BLaER1 (cell line): ENCODE measurements around the gene PLEK.
"Not testable (repeated sequence)": the region's sequence is repeated elsewhere in the genome, so short reads cannot be mapped to it uniquely, and the experiment has no call there.

Experiments
- H3K27ac ChIP-seq: shearing (Covaris generic); formaldehyde crosslinking; 2 replicates; pipeline ENCODE4 v1.8.1; 2022
- H3K27me3 ChIP-seq: shearing (Covaris generic); formaldehyde crosslinking; 2 replicates; pipeline ENCODE4 v1.8.1; 2022
- H3K36me3 ChIP-seq: shearing (Covaris generic); formaldehyde crosslinking; 2 replicates; pipeline ENCODE4 v1.8.1; 2022
- H3K4me1 ChIP-seq: shearing (Covaris generic); formaldehyde crosslinking; 2 replicates; pipeline ENCODE4 v1.8.1; 2022
- H3K4me2 ChIP-seq: shearing (Covaris generic); formaldehyde crosslinking; 2 replicates; pipeline ENCODE4 v1.8.1; 2022
- H3K4me3 ChIP-seq: shearing (Covaris generic); formaldehyde crosslinking; 2 replicates; pipeline ENCODE4 v1.8.1; 2022
- H3K9ac ChIP-seq: shearing (Covaris generic); formaldehyde crosslinking; 2 replicates; pipeline ENCODE4 v1.8.1; 2022
- H3K9me3 ChIP-seq: shearing (Covaris generic); formaldehyde crosslinking; 2 replicates; pipeline ENCODE4 v1.8.1; 2022
- H4K20me1 ChIP-seq: shearing (Covaris generic); formaldehyde crosslinking; 2 replicates; pipeline ENCODE4 v1.8.1; 2022
- Cebpa-rat ChIP-seq: shearing (Covaris generic); IDR thresholded peaks from 2 replicates; pipeline ENCODE4 v1.8.1; 2022

PLEK gene

GRCh38 chr2:68368654-68369336 is 3.7 kb downstream of the PLEK start:
- Histone ChIP-seq H3K27ac (peak overlapping the region; percentile 84), H3K36me3 (peaks cover 23% of the 10 kb centered on the region; the same call in 1 of the 2 replicates), H3K4me2 (peak overlapping the region; percentile 87), H4K20me1 (no peaks in the 10 kb centered on the region), H3K9me3 (no peaks in the 10 kb centered on the region), H3K9ac (peak overlapping the region; percentile 56), H3K4me3 (no peak overlapping the region), H3K27me3 (no peaks in the 10 kb centered on the region), H3K4me1 (peaks cover 84% of the 10 kb centered on the region)
- no peak for TF ChIP-seq Cebpa-rat

DNA sequence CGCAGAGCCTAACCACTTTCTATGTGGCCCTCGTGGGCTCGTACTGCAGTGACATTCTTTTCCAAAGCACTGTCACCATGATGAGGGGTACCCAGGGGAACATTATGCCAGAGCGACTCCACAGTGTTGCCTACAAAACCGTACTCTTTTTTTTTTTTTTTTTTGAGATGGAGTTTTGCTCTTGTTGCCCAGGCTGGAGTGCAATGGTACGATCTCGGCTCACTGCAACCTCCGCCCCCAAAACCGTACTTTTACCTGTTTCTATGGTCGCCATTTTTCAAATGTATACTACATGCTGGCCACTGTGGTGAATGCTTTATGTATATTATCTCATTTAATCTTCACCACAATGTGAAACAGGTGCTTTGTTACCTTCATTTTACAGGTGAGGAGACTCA is 4.3 kb downstream of the PLEK start:
- no peak overlapping the region for H3K27ac ChIP-seq
- TF ChIP-seq Cebpa-rat: no peak
- peaks cover 23% of the 10 kb centered on the region; the same call in 1 of the 2 replicates for H3K36me3 ChIP-seq
- no peaks in the 10 kb centered on the region for H4K20me1 ChIP-seq
- no peak overlapping the region for H3K4me3 ChIP-seq
- peaks cover 78% of the 10 kb centered on the region for H3K4me1 ChIP-seq
- no peaks in the 10 kb centered on the region for H3K9me3 ChIP-seq
- peak overlapping the region; percentile 87 for H3K4me2 ChIP-seq
- H3K9ac ChIP-seq: no peak overlapping the region
- H3K27me3 ChIP-seq: no peaks in the 10 kb centered on the region

GRCh38 chr2:68371138-68371537 is 6.1 kb downstream of the PLEK start:
- TF ChIP-seq Cebpa-rat: no peak
- H3K4me1 ChIP-seq: peaks cover 78% of the 10 kb centered on the region
- no peak overlapping the region for H3K9ac ChIP-seq
- H4K20me1 ChIP-seq: no peaks in the 10 kb centered on the region
- H3K27me3 ChIP-seq: no peaks in the 10 kb centered on the region
- no peak overlapping the region for H3K4me3 ChIP-seq
- no peak overlapping the region for H3K27ac ChIP-seq
- peak overlapping the region; percentile 87 for H3K4me2 ChIP-seq
- peaks cover 23% of the 10 kb centered on the region; the same call in 1 of the 2 replicates for H3K36me3 ChIP-seq
- H3K9me3 ChIP-seq: no peaks in the 10 kb centered on the region

GRCh38 chr2:68371581-68371980 is 6.5 kb downstream of the PLEK start:
- no peaks in the 10 kb centered on the region for H4K20me1 ChIP-seq

GRCh38 chr2:68372485-68372884 is 7.4 kb downstream of the PLEK start:
- Histone ChIP-seq H3K4me3 (no peak overlapping the region), H3K36me3 (peaks cover 23% of the 10 kb centered on the region; the same call in 1 of the 2 replicates), H3K4me2 (no peak overlapping the region; the same call in 1 of the 2 replicates), H3K27ac (no peak overlapping the region), H4K20me1 (no peaks in the 10 kb centered on the region), H3K9ac (no peak overlapping the region), H3K9me3 (no peaks in the 10 kb centered on the region), H3K4me1 (peaks cover 78% of the 10 kb centered on the region), H3K27me3 (no peaks in the 10 kb centered on the region)
- TF ChIP-seq Cebpa-rat: no peak

More at GRCh38 chr2:68371581-68371980, 6.5 kb downstream of the PLEK start:
- no peak overlapping the region for H3K4me3 ChIP-seq
- no peak overlapping the region for H3K9ac ChIP-seq
- TF ChIP-seq Cebpa-rat: no peak
- H3K9me3 ChIP-seq: no peaks in the 10 kb centered on the region
- H3K36me3 ChIP-seq: peaks cover 23% of the 10 kb centered on the region; the same call in 1 of the 2 replicates
- H3K27ac ChIP-seq: no peak overlapping the region
- no peaks in the 10 kb centered on the region for H3K27me3 ChIP-seq
- H3K4me2 ChIP-seq: peak overlapping the region; percentile 87
- peaks cover 78% of the 10 kb centered on the region for H3K4me1 ChIP-seq

GRCh38 chr2:68374184-68374583 is 9.1 kb downstream of the PLEK start:
- Histone ChIP-seq H3K27ac (no peak overlapping the region), H3K9ac (no peak overlapping the region)

GRCh38 chr2:68375582-68375981 is 10.5 kb downstream of the PLEK start:
- peaks cover 17% of the 10 kb centered on the region for H3K9me3 ChIP-seq
- TF ChIP-seq Cebpa-rat: no peak
- peak overlapping the region; percentile 47 for H3K4me2 ChIP-seq
- no peak overlapping the region for H3K4me3 ChIP-seq
- H3K27me3 ChIP-seq: no peaks in the 10 kb centered on the region
- peaks cover 47% of the 10 kb centered on the region for H3K4me1 ChIP-seq
- H4K20me1 ChIP-seq: no peaks in the 10 kb centered on the region
- no peak overlapping the region for H3K27ac ChIP-seq
- H3K36me3 ChIP-seq: peaks cover 30% of the 10 kb centered on the region
- no peak overlapping the region for H3K9ac ChIP-seq

More at GRCh38 chr2:68374184-68374583, 9.1 kb downstream of the PLEK start:
- Histone ChIP-seq H3K27me3 (no peaks in the 10 kb centered on the region), H3K4me1 (peaks cover 61% of the 10 kb centered on the region), H3K9me3 (peaks cover 4% of the 10 kb centered on the region; the same call in 1 of the 2 replicates), H3K4me3 (no peak overlapping the region), H3K4me2 (no peak overlapping the region), H3K36me3 (peaks cover 20% of the 10 kb centered on the region; the same call in 1 of the 2 replicates), H4K20me1 (no peaks in the 10 kb centered on the region)
- TF ChIP-seq Cebpa-rat: no peak

DNA sequence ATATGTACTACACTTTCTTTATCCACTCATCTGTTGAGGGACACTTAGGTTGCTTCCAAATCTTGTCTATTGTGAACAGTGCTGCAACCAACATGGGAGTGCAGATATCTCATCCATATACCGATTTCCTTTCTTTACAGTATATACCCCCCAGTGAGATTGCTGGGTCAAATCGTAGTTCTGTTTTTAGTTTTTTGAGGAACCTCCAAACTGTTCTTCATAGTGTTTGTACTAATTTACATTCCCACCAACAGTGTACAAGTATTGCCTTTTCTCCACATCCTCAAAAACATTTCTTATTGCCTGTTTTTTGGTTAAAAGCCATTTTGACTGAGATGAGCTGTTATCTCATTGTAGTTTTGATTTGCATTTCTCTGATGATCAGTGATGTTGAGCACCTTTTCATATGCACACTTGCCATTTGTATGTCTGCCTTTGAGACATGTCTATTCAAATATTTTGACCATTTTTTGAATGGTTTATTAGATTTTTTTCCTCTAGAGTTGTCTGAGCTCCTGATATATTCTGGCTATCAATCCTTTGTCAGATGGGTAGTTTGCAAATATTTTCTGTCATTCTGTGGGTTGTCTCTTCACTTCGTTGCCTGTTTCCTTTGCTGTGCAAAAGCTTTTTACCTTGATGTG is 12.2 kb downstream of the PLEK start:
- Histone ChIP-seq H3K4me2 (no peak overlapping the region), H3K4me1 (peaks cover 30% of the 10 kb centered on the region), H3K4me3 (no peak overlapping the region), H3K9me3 (peaks cover 21% of the 10 kb centered on the region), H3K27me3 (no peaks in the 10 kb centered on the region), H3K9ac (no peak overlapping the region), H4K20me1 (no peaks in the 10 kb centered on the region), H3K36me3 (peaks cover 45% of the 10 kb centered on the region), H3K27ac (no peak overlapping the region)
- TF ChIP-seq Cebpa-rat: no peak

DNA sequence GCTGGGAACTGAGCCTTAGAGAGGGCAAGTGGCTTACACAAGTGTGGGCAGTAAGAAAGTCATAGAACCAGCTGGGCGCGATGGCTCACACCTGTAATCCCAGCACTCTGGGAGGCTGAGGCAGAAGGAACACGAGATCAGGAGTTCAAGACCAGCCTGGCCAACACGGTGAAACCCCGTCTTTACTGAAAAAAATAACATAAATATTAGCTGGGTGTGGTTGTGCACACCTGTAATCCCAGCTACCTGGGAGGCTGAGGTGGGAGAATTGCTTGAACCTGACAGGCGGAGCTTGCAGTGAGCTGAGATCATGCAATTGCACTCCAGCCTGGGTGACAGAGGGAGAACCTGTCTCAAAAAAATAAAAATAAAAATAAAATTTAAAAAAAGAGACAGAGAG is 13.7 kb downstream of the PLEK start:
- not testable (repeated sequence) for H3K4me3 ChIP-seq, H3K27ac ChIP-seq, H3K4me2 ChIP-seq, H4K20me1 ChIP-seq, H3K9ac ChIP-seq, H3K27me3 ChIP-seq
- Histone ChIP-seq H3K9me3 (peaks cover 21% of the 10 kb centered on the region), H3K4me1 (peaks cover 43% of the 10 kb centered on the region), H3K36me3 (peaks cover 41% of the 10 kb centered on the region)

GRCh38 chr2:68379184-68379708 is 14.2 kb downstream of the PLEK start:
- no peak overlapping the region for H3K9ac ChIP-seq
- peaks cover 47% of the 10 kb centered on the region for H3K4me1 ChIP-seq
- no peak overlapping the region for H3K27ac ChIP-seq
- no peaks in the 10 kb centered on the region for H3K27me3 ChIP-seq
- no peaks in the 10 kb centered on the region for H4K20me1 ChIP-seq
- no peak overlapping the region for H3K4me3 ChIP-seq
- no peak for TF ChIP-seq Cebpa-rat
- H3K36me3 ChIP-seq: peaks cover 41% of the 10 kb centered on the region
- no peak overlapping the region for H3K4me2 ChIP-seq
- H3K9me3 ChIP-seq: peaks cover 21% of the 10 kb centered on the region
